K562 treated with DMSO at 1 percent for 48 hours (cell line): ENCODE data around the gene FAM81A. TPM values are rescaled to one million over a fixed set of nuclear protein-coding genes. Genes with fewer than 3 reads are reported as not detected.

Source experiments
- total RNA-seq: library from RNA; unstranded; fragments of 300-600 nt; gene quantifications from 2 replicates; pipeline ENCODE4 v1.2.3, GENCODE V29; 2022; ENCODE audit warnings: low replicate concordance; ENCODE audit errors: extremely low read depth

FAM81A gene
- not detected in 2 replicates for total RNA-seq

GRCh38 chr15:59437817-59438624 is at the start of gene FAM81A:
Gene FAM81A (plus strand): TSS chr15:59438186. CDS start chr15:59458627, 20,441 bp downstream.

Other genes with a start within 250 kb of the FAM81A start
- not detected in 2 replicates for gene LDHAL6B, start 231.3 kb upstream of the FAM81A start, total RNA-seq
- not detected in 2 replicates for gene MYO1E, start 65.3 kb upstream of the FAM81A start, total RNA-seq
- gene GCNT3, start 173.6 kb downstream of the FAM81A start, total RNA-seq: not detected in 2 replicates
- gene GTF2A2, start 219.3 kb downstream of the FAM81A start, total RNA-seq: not detected in 2 replicates